GM21390 (cell line): ENCODE results near the gene TRIM67.
"Not testable (repeated sequence)": the region's sequence is repeated elsewhere in the genome, so short reads cannot be mapped to it uniquely, and the experiment has no call there.

ENCODE experiments used
- ATAC-seq: cut with Tn5 transposase; IDR thresholded peaks from one replicate; pipeline ENCODE4 v1.9.1; 2021; ENCODE audit not compliant: unreplicated experiment

TRIM67 gene

DNA sequence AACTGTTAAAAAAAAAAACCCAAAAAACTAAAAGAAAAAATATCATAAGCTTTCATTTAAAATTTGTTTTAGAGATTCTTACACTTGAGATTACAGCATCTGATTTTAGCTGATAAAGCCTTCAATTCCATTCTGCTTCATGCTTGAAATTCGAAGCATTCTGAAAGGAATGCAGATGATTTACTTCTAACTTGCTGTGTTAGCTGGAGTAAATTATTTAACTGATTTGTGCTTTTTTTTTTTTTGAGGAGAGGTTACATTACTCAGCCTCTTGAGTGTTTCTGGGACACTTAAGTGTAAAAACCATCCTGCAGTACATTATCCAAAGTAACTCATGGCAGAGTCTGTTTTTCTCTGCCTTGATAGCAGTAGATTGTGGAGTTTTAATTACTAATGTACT lies 4.5 kb upstream of the TRIM67 start:
- ATAC-seq: no peak

DNA sequence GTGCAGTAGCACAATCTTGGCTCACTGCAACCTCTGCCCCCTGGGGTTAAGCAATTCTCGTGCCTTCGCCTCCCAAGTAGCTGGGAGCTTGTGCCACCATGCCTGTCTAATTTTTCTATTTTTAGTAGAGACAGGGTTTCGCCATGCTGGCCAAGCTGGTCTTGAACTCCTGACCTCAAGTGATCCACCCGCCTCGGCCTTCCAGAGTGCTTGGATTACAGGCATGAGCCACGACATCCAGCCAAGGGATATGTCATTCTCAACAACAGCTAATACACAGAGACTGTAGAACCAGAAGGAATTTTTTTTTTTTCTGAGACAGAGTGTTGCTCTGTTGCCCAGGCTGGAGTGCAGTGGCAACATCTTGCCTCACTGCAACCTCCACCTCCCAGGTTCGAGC lies 3.7 kb upstream of the TRIM67 start:
- ATAC-seq: not testable (repeated sequence)

DNA sequence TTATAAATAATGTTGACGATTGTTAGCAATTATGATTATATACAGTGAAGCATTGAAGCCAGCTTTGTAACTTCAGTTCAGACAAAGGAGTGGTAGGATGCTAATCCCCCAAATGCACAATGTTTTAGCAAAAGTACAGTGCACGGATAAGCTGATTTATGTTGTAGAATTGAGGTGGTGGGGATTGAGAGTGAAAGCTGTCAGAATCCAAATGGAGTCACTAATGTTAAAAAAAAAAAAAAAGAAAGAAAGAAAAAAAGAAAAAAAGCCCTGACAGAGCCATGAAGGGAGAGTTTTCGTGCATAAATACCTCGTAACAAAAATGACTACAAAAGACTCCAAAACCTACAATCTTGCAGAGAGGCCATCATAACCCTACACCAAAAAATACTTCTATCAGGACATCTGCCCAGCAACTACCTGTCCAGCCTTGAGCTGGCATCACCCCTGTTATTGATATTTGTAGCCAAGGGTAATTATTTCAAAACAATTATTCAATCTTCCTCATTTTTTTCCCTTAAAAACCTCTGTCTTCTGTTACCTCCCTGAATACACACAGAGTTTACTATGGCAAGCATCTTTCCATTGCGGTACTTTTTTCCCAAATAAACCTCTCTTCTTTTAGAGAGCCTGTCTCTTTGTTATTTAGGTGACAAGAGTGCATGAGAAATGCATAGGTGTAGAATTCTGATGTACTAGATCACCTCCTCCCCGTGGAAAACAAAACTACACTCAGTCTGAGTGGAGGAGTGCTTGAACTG lies 2.5 kb upstream of the TRIM67 start:
- ATAC-seq: no peak

DNA sequence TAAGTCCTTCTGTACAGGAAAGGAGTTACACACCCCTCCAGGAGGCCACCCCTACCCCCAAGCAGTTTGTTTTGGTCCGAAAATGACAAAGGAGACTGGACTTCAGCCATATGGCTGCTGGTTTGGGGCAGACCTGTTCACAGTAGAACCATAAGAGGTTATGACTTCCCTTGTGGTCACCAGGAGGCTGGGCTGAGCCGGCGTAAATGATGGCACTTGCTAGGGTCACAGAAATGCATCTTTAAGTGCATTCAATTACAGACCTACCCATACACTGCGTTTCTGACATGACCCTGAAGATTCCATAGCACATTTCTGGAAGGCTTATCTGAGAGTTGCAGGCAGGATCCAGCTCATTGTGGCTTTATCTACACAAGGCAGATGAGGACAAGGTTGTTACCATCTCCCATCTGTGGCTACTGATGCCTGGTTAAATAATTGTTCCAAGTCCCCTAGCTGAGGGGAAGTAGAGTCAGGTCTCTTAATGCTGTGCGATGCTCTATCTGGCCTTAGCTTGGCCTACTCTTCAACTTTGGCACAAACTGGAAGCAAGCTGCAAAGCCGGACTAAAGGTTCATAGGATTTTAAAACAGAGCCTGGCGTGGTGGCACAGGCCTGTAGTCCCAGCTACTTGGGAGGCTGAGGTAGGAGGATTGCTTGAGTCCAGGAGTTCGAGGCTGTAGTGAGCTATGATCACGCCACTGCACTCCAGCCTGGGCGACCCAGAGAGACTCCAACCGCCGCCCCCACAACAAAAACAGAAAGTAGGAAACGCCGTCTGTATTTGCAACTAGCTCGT lies 1.7 kb upstream of the TRIM67 start:
- no peak for ATAC-seq

DNA sequence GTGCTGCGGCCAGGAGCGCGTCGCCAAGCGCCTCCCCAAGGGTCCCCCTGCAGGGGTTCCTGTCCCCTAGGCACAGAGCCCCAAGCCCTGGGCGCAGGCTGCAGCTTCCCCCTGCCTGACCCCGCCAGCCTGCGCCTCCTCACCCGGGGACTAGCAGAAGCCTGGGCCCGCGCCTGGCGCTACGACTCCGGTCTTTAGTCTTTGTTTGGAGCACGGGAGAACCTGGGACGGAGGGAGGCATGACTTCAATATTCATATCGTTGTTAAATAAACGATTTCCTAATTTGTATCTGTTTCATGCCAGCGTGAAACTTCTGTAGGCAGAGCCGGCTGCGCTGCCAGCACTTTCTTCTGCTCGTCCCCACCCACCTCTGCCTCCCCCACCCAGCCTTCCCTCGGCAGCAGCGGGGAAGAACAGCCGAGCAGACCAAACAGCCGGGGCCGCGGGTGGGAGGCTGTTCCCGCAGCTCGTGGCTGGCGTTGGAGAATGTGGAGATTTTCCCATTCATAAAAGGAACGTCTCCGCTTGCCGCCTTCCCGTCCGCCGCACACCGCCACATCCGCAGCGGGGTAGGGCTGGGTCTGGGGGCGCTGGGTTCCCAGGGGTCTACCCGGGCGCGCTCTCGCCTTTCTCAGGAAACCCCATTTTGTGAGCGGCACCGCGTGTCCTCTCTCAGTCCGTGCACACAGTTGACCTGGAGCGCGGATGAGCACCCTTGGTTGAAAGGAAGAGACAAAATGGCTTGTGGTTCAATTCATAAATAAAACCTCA lies 777 bp upstream of the TRIM67 start:
- ATAC-seq: no peak

DNA sequence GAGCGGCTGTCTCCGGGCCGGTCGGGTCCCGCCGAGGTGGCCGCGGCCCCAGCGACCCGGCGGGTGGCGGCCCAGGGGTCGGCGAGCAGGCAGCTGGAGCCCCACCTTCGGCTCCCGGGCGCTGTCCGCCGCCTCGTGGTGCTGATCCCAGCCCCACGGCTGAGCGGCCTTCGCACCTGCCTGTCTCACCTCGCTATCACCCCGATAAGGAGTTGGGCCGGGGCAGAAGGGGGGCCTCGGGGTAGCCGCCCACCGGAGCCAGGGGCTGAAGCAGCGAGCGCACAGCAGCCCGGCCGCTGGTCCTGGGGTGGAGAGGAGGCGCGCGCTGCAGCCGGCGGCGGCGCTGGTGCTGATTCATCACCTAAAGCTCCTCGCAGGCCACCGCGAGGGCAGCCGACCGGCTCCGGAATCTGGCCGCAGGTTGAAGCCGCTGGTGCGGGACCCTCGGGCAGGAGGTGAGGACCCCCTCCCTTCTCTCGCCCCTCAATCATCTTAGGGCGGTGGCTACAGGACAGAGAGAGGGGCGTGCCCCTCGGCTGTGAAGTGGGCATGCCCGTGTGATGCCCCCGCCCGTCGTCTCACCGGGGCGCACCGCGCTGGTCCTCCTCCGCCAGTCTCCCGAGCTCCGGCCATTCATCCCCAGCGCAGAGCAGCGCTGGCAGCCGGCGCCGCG lies 575 bp downstream of the TRIM67 start:
- ATAC-seq: no peak

DNA sequence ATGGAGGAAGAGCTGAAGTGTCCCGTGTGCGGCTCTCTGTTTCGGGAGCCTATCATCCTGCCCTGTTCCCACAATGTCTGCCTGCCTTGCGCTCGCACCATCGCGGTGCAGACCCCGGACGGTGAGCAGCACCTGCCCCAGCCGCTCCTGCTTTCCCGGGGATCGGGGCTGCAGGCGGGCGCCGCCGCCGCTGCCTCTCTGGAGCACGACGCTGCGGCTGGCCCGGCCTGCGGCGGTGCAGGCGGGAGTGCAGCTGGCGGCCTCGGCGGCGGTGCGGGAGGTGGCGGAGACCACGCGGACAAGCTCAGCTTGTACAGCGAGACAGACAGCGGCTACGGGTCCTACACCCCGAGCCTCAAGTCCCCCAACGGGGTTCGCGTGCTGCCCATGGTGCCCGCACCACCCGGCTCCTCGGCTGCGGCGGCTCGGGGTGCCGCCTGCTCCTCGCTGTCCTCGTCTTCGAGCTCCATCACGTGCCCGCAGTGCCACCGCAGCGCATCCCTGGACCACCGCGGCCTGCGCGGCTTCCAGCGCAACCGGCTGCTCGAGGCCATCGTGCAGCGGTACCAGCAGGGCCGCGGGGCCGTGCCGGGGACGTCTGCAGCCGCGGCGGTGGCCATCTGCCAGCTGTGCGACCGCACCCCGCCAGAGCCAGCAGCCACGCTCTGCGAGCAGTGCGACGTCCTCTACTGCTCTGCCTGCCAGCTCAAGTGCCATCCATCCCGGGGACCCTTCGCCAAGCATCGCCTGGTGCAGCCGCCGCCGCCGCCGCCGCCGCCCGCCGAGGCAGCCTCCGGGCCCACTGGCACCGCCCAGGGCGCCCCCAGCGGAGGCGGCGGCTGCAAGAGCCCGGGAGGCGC lies 1.3 kb downstream of the TRIM67 start:
- ATAC-seq: no peak

DNA sequence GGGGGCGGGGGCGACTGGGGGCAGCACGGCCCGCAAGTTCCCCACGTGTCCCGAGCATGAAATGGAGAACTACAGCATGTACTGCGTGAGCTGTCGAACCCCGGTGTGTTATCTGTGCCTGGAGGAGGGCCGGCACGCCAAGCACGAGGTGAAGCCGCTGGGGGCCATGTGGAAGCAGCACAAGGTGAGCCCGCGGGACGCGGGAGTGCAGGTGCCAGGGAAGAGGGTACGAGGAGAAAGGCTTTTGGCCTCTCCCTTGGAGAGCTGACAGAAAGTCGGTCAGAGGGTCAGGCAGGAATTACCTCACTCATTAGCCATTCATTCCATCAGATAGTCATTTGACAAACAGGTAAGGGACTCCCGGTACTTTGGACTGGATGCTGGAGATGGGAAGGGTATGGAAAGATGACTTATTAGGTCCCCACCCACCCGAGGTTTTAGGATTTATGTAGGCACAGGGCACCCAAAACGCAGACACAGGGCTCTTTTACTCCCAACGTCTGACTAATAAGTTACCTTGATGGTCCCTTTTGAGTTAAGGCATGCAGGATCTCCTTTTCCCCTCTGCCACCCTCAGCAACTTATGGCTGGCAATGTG lies 2.1 kb downstream of the TRIM67 start:
- ATAC-seq: no peak

DNA sequence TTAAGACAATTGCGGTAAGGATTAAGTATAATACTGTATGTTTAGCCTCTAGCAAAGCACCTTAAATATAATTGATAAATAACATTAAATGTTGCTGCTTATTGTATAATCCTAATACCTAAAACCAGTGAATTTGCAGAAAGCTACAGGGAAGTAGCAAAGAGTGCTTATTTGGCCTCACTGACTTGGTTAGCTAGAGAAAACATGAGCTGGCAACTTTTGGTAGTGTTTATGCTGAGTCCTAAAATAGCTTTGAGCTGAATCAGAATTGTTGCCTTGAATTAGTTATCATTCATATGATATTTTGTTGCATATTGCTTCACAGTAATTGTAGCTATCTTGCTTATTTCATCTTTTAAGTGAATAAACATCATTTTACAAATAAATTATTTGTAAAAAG lies 3.5 kb downstream of the TRIM67 start:
- ATAC-seq: no peak

DNA sequence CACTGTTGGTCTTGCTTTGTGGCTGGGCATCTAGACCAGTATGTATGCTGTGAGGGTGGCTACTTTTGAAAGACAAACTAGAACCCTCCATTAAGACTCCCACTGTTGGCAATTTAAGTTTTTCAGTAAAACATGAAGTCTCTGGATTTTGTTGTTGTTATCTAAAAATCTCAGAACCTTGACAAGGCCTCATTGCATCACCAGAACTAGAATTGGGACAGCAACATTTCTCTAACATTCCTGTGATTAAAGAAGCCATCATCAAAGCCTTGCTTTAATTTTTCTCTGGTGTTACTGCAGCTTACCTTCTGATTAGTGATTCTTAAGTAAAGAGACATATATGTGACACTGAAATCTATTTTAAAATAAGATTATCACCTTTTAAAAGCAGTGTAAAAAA lies 4.5 kb downstream of the TRIM67 start:
- no peak for ATAC-seq

DNA sequence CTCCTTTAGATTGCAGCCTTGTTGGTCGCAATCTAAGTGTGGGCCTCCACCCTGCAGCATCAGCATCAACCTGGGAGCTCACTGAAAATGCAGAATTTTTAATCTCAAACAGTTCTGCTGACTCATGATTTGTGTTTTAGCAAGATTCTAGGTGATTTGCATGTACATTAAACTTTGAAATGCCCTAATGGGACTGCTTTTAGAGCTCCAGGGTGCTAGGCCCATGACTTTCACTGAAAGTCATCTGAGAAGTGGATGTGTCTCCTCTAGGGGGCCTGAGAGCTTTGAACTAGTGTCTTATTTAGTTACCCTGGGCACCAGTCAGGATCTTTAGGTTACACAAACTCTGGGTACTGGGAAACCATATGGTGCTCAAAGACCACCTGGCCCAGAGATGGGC lies 9.0 kb downstream of the TRIM67 start:
- no peak for ATAC-seq

DNA sequence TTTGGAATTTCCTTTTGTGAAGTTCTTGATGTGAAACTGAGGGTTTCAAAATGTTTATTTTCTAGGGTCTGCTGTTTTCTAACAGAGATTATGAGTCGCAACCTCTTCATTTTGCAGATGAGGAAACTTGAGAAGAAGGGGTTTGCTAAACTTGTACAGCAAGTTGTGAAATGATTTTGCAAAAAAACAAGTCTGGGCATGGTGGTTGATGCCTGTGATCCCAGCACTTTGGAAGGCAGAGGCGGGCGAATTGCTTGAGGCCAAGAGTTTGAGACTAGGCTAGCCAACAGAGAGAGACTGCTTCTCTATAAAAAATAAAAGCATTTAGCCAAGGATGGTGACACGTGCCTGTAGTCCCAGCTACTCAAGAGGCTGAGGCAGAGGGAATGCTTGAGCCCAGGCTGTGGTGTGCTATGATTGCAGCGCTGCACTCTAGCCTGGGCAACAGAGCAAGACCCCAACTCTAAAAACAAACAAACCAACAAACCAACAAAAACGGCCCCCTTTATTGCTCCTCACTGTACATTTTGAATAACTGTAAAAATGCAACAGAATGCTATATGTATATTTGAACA lies 9.9 kb downstream of the TRIM67 start:
- no peak for ATAC-seq

DNA sequence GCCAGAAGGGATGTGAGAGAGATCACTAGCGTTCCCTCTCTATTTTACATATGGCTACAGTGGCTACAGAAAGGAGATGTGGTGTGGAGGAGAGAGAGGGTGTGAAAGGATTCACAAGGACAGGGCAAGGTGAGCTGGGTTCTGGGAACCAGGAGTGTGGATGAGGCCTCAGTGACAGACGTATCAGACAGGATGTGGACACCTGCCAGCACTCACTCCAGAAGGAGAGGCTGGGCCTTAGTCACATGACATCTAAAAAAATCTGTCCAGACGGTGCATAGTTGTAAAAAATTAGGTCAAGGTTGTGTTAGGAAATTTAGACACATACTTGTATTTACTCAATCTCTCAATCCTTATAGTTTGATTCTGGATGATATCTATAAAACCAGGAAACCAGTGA lies 10.6 kb downstream of the TRIM67 start:
- ATAC-seq: no peak

DNA sequence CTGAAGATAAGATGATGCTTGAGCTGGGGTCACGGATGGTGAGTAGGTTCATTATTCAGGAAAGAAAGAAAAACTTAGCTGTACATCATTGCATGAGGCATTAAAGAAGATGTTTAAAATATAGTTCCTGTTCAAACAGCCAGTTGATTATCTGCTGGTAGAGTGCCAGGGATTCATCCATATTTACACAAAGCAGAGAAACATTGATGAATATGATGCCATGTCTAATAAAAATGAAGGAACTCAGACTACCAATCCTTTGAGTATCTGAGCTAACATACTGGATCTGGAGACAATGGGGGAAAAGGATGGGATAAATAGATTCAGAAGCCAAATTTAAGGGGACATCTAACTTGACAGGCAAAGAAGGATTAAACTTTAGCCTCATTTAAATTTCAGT lies 14.6 kb downstream of the TRIM67 start:
- no peak for ATAC-seq

DNA sequence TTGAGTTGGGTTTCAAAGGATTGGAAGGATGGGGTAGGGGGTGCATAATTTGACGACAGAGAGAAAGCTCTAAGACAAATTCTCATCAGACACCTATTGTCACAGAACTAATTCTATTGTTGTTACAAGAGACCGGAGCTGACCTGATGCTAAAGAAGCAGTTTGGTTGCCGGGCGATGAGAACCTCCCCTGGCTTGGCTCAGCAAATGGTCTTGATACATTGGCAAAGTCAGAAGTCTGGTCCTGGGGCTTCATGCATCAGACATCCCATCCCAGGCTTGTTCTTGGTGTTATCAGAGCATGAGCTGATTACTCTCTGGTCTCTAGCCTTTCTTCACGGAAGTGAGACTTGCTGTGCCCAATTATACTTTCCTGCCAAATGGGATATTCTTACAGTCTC lies 15.4 kb downstream of the TRIM67 start:
- no peak for ATAC-seq

DNA sequence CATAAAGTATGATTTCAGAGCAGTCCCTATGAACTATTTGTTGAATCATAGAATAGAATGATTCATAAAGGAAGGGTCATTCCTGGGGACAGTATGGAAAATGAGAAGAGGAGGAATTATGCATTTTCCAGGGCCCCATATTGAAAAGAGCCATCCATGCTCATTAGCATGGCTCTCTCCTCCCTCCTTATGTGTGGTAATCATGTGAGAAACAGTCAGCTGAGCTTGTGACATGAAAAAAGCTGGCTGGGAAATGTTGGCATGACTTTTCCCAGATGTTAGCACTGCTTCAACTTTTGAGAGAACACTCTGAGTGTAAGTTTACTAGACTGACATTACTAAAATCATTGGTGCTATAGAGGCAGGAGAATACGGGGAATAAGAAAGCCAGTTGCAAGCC lies 16.1 kb downstream of the TRIM67 start:
- ATAC-seq: no peak

DNA sequence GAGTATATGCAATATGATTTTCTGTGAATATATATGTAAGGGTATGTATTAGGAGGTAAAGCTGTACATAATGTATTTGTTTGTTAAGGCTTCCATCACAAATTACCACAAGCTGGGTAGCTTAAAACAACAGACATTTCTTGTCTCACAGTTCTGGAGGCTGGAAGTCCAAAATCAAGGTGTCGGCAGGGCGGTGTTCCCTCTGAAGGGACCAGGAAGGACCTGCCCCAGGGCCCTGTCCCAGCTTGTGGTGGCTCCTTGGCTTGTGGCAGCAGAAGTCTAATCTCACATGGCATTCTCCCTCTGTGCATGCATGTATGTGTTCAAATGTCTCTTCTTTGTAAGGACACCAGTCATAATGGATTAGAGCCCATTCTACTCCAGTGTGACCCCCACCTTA lies 17.1 kb downstream of the TRIM67 start:
- no peak for ATAC-seq

DNA sequence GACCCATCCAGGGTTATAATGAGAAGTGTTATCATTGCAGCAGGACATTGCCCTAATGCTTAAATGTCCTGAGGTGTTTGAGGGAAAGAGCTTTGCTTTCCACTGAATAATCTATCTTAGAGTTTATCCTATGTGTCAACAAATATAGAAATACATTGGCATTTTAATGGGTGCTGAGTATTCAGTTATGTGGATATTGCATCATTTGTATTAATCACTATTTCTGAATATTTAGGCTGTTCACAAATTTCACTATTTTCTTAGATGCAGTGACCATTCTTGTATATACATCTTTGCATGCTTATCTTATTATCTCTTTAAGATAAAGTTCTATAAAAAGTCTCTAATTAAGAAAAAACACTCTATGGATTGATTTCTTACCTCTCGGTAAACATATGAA lies 18.2 kb downstream of the TRIM67 start:
- ATAC-seq: no peak

DNA sequence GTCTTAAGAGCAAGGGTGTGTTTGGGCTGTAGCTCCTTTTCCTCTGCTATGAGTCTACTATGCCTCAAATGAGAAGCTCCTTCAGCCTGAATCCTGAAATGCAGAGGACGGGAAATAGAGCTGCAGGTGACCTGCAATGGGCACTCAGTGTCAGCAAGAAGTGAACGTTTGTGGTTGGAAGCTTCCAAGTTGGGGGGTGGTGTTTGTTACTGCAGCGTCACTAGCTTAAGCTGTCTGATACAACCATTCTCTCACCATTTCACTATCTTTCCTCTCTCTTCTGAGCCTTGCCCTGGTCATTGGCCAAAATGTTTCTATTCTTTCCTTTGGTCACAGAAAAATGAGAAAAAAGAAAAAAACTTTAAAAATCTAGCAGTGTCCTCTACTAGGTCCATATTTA lies 19.4 kb downstream of the TRIM67 start:
- ATAC-seq: no peak

DNA sequence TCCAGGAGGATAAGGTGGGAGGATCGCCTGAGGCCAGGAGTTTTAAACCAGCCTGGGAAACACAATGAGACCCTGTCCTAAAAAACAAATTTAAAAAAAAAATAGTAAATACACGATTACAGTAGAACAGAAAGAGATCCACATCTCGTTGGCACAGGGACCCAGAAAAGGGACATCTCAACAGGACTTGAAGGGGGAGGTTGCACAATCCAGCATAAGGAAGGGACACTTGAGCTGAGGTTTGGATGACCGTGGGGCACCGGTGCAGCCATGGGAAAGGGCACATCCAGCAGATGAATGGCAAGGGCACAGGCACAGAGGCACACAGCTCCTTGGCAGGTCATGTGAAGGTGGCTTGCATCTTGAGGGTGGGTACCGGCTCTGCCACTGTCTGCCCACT lies 20.5 kb downstream of the TRIM67 start:
- no peak for ATAC-seq
